IPS-NIHi7 (cell line): ENCODE data around the gene C15orf39.
"Not testable (repeated sequence)": the region's sequence is repeated elsewhere in the genome, so short reads cannot be mapped to it uniquely, and the experiment has no call there.

Experiments used
- DNase-seq: peaks from one replicate; pipeline ENCODE4 v3.0.0; 2012; ENCODE audit warnings: mixed read lengths; ENCODE audit errors: extremely low spot score

The C15orf39 gene

DNA sequence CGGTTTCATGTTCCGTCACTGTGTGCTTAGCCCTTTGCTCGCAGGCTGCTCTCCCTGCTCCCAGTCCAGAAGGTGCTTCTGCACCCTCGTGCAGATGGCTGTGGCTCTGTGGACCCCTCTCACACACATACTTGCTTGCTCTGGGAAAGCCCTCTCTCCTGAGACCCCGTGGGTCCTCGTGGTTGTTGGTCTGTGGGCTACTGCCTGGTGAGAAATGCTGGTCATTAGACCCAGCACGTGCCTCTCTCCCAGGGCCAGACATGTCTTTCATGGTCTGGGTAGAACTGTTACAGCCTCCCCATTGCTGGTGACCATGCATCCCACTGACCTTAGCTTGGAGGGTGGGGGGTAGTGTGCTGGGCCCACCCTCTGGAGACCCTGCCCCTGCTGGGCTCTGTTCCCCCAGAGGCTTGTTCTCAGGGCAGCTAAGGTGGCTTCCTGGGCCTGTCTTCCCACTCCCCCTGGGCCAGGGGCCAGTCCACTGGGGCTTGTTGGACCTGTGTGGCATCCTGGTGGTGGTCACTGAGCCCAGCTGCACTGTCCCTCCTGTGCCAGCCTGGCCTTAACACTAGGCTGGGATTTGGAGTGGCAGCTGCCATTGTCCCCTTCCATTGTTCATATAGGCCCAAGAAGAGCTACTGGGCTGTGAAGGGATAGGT, 10.6 kb downstream of the C15orf39 start:
- DNase-seq, result no peak

DNA sequence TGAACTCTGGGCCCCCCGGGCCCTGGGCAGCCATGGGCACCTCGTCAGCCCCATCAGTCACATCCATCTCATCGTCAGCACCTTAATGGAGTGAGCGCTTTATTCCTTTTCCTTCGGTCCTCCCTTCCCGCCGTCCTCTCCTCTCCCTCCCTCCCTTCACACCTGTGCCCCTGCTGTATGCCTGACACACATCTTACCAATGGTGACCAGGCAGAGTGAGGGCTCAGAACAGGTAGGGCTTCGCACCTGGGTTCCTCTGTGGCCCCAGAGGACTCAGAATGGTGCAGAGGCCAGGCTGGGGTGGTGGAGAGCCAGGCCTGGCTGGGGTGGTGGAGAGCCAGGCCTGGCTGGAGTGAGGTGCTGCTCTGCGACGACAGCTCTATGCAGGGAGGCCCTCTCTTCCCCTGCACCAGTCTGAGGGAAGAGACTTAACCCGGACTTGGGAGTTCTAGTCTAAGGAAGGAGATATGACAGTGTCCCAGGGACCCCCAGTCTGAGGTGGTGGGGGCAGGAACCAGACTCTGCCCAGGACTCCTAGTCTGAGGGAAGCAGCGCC, 11.6 kb downstream of the C15orf39 start:
- DNase-seq, result no peak

DNA sequence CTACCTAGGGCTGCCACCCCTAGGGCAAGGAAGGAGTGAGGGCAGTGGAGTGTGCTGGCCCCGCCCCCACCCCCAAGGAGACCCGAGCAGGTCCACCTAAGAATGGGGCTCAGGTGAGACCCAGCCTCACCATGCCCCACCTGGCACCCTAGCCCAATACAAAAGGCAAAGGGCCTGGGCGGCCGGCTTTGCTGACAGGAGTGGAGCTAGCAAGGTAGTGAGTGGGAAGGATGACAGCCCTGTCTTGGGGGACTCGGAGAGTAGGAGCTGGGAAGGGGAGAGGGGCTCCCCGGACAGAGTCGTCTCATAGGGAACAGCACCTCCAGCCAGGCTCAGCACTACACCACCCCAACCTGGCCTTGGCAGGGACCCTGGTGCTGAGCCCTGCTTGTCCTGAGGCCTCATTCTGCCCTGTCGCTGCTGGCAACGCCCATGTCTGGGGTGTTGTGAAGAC, 12.1 kb downstream of the C15orf39 start:
- no peak for DNase-seq

DNA sequence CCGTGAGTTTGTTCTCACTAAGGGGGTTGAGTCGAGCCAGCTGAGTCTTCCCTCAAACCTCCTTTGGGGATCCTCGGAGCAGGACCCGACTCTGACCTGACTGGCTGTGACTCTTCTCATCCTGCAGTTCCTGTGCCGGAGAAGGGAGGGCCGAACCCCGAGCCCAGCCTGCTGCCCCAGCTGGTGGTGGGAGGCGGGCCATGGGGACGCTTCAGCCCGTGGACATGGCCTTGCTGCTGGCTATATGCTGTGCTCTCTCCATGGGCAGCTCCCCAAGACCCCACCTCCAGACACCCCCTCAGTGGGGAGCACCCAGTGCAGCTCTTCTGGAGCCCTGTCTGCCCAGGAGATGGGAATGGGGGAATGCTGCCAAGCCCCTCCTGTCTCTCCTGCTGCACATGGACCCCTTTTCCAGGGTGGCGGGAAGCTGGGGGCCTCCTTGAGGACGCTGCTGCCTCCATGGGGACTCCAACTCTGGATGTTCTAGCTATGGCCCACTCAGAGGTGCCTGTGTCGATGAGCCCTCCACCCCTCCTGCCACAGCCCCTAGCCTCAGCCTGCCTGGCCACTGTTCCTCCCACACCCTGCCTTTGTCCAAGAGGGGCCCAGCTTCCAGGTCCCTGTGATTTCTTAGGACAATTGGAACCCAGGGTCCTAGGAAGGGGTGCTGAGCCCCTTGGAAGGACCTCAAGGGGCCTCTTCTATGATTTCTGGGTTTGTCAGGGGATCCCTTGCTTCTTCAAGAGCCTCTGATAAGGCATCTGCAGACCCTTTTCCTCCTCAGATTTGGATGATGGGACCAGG, 12.8 kb downstream of the C15orf39 start:
- DNase-seq, result no peak

DNA sequence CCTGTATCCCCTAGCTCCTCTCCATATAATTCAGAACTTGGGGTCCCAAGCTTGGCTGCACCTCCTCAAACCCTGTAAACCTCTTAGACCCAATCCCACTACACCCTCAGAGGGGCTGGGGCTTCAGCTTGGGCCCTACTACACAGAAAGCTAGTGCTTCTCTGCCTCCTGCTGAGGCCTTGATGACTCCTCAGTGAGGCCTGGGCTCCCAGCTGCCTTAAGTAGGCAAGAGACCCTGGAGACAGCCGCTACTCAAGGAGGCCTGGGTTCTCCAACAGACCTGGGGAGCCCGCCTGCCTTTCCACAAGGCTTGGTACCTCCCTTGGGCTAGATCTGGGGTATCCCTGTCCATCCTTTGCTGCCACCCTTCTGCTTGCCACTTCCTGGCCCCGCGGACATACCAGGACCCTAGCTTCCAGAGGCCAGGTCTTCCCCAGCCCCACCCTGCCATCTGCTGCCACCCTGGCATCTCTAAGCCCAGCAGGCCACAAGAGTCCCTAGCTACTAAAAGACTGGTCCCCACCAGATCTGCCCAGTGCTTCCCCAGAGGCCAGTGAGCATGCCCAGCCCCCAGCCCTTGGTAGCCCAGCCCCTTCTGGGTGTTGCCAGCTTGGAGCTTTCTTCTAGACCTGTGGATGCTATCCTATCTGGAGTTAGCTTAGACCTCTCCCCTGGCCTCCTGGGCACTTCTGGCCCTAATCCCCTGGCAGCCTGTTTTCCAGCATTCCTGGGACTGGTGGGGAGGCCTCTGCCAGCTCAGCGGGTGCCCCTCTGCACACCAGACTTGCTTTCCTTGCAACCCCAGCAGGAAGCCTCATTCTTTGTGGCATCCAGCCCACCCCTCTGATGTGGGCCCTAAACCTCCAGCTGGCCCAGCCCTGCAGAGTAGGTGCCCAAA, 13.7 kb downstream of the C15orf39 start:
- DNase-seq, result no peak

DNA sequence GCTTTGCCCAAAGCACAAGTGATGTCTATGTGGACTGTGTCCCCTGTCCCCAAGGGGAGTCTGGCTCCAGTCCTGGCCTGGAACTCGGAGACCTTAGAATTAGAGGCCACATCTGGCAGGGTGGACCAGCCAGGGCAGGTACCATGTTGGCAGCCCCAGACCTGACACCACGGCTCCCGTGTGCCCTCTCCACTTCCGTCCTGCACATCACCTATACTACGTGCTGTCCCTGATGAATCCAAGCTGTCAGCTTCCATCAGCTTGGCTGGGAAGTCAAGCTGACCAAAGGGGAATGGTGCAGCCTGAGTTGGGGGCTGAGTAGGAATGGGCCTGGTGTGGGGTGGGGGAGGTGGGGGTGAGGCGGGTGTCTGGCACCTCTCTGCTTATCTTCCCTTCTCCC, 15.3 kb downstream of the C15orf39 start:
- no peak for DNase-seq

DNA sequence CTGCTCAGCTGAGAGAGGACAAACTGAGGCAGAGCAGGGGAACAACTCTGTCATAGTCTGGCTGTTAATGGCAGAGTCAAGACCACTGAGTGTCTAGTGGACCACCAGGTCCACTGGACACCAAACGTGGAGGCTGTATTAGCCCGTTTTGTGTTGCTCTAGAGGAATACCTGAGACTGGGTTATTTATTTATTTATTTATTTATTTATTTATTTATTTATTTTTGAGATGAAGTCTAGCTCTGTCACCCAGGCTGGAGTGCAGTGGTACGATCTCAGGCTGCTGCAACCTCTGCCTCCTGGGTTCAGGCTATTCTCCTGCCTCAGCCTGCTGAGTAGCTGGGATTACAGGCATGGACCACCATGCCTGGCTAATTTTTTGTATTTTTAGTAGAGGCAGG, 15.9 kb downstream of the C15orf39 start:
- not testable (repeated sequence) for DNase-seq

DNA sequence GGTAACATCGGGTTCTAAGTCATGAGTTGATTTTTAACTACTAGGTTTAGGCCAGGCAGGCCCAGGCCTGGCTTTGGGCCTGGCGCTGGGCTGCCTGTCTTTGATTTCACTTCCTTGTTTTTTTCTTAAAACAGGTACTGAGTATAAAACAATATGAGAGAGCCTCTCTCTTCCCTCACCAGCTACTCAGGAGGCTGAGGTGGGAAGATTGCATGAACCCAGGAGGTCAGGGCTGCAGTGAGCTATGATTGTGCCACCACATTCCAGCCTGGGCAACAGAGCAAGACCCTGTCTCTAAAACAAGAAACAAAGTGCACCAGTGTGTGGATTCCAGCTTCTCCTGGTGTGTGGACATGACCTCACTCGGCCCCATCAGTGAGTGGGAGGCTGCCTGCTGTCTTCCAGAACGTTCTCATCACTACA, 17.8 kb downstream of the C15orf39 start:
- DNase-seq, result not testable (repeated sequence)

DNA sequence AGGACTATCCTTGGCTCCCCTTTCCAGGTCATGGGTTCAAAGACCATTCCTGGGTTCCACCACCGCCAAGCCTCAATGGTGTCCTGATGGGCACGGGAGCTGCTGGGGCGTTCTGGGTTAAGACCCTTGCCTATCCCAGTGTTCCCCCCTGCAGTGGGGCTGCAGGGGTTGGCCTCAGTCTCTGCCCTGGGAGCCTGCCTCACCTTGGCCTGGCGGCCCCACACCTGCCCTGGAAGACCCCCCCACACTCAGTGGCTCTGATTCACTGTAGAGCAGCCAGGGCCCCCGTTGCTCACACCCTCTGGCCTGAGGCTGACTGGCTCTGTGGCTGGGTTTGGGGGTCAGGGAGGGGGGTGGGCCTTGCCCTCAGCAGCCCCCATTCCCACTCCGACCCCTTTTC, 22.0 kb downstream of the C15orf39 start:
- no peak for DNase-seq

DNA sequence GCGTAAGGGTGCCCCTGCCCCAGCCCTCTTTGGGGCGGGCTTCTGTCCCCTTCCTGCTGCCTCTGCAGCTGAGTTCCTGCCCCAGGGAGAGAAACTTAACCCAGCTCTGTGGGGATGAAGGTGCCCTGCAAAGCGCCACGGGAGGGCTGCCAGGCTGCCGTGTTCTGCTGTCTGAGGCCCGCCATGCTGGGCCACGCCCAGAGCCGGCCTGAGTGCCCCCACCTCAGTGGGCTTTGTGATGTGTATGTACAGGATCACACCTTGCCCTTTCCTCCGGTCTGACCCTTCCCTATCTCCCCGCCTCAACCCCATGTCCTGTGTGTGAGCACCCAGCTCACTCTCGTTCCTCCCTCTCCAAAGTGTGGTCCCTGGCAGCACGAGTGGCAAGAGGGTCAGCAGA, 22.6 kb downstream of the C15orf39 start:
- no peak for DNase-seq

DNA sequence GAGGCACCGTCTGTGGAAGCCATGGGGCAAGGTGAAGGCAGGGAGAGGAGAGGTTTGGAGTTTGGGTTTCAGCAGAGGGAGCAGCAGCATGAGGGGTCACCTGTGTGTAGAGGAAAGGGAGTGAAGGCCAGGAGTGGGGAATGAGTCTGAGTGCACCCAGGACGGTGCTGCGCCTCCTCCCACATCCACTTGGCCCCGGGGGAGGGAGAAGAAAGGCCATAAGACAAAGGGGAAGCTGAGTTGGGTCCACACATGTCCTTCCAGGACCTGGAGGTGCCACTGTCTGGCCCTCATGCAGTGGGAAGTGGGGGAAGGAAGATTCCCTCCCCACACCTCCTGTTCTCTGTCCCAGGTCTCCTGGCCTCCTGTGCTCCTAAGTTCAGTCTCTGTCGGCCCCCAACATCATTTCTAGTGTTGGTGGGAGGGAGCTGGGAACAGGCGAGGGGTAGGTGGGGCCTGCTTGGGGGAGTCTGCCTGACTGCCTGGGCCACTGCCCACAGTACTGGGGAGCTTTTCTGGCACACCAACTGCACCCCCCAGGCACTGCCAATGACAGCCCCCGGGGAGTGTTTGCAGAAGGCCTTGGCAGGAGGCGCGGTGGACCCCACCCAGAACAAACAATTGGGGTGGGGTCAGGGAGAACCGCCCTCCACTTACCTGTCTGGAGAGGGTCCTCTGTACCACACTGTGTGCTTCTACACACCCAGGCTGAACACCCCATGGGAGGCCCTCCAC, 23.6 kb downstream of the C15orf39 start:
- DNase-seq, result not testable (repeated sequence)

DNA sequence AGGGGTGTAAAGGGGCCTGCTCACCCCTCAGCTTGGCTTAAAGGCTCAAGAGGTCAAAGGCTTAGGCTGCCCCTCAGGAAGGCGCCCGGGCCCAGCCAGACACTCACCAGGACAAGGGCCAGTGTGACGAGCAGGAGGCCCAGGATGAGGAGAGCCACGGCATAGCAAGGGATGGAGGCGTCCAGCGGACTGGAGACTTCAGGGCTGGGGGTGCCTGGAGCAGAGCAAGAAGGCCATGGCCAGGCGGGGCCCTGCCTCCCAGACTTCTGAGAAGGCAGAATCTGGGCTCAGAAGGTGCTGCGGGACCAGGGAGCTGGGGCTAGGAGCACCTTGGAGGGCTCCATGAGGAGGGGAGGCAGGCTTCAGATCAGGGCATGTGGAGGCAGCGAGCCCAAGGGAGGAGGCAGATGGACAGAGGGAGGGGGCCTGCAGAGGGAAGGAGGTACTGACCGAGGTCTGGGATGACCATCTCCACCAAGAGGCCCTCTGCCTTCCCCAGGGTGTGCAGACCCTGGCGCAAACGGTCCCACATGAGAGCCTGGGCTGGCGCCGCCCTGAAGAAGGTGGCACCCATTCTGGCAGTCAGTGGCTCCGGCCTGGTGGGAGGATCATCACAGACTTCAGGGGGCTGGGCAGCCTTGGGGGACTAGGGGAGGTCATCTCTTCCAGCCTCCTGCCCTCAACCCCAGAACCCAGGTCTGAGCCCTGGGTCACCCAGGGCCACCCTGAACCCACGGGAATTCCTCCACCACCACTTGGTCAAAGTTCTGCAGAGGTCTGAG, 24.5 kb downstream of the C15orf39 start:
- DNase-seq, result no peak

DNA sequence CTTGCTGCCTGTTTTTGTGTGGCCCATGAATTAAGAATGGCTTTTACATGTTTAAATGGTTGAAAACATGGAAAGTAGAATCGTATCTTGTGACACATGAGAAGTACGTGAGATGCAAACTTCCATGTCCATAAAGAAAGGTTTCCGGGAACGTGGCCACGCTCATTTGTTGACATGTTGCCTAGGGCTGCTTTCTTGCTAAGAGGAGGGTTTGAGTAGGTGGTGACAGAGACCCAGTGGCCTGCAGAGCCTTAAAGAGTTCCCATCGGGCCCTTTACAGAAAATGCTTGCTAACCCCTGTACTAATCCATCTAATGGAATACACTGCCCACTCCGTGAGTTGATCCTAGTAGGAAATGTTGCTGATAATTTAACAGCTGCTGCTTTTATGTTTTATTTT, 25.4 kb downstream of the C15orf39 start:
- not testable (repeated sequence) for DNase-seq

DNA sequence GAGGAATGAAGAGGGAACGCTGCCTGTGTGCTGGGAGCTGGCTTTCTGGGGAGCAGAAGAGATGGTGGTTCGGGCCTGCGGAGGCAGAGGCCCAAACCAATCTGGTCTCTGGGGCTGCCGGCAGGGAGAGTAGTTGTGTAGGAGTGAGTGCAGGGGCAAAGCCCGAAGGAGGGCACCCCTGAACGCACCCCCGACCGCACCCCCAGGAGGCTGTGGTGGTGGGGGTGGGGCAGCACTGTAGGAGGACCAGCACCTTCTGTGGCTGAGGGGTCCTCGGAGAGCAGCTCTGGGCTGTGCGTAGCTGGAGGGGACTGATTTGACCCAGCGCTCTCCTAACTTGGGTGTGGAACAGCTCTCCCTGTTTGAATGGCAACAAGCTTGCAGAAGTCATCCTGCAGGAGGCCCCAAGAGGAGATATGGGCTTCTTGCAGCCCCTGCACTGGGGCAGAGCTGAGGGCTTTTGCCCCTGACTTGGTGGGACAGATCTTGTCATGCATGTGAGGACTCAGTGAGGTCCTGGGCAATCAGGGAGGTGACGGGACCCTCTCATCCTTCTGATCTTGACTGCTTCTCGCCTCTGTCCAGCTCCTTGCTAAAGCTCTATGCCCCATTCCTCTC, 26.1 kb downstream of the C15orf39 start:
- no peak for DNase-seq

DNA sequence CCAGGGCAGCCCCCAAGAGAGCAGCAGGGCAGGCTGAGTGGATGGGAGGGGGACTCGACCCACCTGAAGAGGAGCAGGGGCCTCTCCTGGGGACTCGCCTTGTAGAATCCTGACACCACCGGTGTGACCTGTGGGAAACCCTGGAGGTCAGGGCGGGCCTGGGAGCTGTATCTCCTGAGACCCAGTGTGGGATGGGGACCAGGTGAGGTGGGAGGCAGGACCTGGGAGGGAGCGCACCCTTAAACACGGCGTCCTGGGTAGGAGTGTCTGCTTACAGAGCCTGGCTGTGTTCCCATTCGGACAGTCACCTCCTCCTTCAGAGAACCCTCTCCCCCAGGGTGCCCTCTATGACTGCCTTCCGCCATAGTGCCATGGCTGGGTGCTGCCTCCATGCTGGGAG, 27.1 kb downstream of the C15orf39 start:
- DNase-seq, result no peak

DNA sequence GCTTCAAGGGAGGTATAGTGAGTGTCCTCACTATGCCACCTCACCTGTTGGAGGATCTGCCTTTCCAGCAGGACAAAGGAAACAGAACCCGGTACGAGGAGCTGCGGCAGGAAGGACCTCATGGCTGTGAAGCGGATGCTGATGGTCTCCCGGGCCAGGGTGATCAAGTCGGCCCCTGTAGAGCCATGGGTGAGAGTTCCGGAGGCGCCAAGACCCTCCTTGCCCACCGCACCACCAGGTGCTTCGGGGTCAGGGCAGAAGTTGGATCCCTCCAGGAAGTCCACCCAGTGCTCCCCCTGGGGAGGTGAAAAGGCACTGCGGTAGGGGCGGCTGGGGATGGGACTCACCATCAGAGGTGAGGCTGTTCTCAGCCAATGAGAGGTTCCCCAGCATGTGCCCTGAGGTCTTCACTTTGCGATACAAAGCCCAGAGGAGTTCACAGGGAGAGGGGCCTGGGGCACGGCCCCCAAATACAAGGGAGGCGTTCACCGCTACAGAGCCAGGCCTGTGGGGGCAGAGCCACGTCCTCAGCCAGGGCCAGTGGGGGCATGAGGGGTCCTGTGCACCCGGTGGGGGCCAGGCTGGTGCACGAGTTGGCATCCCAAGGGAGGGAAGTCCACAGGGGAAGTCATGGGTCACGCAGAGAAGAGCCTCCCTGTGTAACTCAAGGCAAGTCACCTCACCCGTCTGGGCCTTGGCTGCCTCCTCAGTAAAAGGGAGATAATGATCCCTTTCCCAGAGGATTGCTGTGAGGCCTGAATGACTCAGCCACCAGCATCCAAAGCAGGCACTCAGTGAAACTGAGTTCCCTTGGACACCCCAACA, 27.7 kb downstream of the C15orf39 start:
- DNase-seq, result no peak

DNA sequence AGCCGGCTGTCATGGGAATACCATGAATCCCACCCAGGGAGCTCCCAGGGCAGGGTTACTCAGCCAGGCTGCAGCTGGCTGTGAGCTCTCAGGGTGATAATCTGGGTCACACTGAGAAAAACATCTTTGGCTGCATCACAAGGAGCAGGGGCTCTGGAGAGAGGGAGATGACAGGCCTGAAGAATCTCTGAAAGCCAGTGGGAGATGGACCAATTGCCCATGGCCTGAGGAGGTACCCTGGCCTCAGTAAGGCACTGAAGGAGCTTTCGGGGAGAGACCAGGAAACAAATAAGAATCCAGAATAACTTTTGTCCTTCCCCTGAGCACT, 28.3 kb downstream of the C15orf39 start:
- DNase-seq, result no peak

DNA sequence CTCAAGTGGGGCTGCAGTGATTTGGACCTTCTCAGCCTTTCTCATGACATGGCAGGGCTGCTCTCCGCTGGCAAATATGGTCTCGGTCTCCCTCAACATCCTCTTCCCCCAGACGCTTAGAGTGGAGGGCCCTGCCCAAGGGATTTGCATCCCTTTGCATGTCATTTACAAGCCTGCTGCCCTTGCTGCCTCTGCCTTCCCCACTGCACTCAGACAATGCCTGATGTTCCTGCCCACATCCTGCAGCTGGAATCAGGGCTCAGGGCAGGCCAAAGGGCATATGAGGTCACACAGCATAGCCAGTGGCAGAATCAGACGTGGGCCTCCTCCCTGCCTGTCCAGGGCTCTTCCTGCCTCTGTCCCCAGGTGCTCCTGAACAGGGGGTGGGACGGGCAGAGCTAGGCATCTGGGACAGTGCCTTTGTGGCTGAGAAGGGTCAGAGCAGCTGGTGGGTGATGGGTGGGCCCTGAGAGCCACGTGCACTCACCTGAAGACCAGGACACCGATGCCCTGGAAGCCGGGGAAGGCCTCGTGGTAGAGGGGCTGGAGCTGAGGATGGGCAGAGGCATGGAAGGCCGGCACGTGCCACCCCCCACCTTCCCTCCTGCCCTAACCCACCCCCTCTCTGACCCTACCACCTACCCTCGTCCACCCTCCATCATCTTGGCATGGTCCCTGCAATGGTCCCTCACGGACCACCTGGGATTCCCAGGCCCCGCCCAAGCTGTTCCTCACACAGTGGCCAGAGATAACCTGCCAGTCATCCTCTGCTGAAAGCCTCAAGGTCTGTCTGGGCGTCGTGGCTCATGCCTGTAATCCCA, 29.1 kb downstream of the C15orf39 start:
- DNase-seq, result peak; percentile 47
